ENCODE measurements around the gene PRR23E.

The PRR23E gene

DNA sequence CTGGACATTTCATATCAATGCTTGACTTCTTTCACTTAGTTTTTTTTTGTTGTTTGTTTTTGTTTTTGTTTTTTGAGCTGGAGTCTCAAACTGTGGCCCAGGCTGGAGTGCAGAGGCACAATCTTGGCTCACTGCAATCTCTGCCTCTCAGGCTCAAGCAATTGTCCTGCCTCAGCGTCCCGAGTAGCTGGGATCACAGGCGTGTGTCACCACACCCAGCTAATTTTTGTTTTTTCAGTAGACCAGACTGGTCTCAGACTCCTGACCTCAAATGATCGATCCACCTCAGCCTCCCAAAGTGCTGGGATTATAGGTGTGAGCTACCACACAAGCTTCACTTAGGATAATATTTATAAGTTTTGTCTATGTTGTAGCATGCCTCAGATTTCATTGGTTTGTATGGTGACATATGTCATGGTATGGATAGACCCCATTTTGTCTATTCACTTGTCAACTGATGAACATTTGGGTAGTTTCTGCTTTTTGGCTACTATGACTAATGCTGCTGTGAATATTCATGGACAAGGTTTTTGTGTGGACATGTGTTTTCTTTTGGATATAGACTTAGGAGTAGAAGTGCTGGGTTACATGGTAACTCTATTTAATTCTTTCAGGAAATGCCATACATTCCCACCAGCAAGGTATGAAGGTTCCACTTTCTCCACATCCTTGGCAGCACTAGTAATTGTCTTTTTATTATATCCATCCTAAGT is 6.8 kb upstream of the PRR23E start:
- no peak for DNase-seq

DNA sequence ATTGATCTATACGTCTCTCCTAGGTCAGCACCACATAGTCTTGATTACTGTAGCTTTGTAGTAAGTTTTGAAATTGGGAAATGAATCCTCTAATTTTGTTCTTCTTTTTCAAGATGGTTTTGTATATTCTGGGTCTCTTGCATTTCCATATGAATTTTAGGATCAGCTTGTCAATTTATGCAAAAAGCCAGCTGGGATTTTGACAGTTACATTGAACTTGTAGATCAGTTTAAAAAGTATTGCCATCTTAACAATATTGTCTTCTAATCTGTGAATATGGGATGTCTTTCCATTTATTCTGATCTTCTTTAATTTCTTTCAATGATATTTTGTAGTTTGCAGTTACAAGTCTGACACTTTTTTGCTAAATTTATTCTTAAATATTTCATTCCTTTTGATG is 5.6 kb upstream of the PRR23E start:
- DNase-seq, result no peak

DNA sequence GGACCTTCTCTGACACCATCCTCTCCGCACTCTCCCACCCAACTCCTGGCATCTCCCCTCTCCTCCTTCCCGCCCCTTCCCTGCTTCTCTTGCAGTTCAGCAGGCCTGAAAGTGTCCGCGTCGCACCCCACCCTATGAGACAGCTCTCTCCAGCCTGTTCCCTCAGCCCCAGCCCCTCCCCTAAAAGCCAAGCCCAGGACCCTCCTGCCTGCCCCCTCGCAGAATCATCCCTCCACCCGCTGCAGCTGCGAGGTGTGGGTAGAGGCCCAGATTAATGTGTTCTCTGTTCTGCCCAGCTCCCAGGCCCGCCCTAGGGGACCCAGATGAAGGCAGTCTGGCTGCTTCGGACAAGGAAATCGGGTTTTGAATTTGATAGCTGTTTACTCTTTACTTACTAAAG is 410 bp downstream of the PRR23E start:
- no peak for DNase-seq

DNA sequence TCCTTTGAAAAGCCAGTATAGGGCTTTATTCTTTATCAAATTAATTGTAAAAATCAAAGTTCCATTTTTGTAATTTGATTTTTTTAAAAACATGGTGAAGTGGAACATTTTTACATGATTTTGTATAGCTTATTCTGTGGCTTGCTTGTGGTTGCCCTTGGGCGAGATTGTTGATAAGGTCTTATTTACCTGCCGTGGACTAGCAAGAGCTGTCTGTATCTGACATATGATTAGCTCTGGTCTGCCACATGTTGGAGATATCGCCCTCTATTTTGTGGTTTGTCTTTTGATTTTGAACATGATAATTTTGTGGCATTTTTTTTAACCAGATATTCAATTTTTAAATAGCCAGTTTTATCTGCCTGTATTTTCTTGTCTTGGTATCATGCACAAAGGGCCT is 844 bp downstream of the PRR23E start:
- DNase-seq, result no peak

DNA sequence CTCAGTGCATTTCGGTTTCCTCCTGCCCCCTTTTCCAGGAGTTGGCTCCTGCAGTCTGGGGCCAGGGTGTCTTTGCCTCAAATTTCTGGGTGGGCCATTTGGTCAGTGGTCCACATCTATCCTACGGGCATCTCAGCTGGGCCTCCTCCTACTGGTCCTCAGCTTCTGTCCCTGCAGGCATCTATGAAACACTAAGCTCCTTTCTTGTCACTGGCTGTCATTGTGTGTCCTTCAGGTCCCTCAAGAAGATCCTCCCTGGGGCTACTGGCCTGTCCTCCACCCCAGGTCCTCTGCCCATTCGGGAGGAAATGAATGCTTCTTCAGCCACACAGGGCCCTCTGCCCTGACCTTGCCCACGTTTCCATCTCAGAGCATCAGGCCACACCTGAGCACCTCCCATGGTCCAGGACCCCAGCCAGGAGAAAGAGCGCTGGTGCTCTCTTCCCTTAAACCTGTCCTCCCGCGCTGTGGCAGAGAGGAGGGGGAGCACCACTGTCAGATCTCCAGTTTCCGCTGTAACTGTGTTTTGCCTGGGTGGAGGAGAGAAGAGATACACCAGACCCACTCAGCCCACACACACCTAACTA is 1.8 kb downstream of the PRR23E start:
- no peak for DNase-seq

DNA sequence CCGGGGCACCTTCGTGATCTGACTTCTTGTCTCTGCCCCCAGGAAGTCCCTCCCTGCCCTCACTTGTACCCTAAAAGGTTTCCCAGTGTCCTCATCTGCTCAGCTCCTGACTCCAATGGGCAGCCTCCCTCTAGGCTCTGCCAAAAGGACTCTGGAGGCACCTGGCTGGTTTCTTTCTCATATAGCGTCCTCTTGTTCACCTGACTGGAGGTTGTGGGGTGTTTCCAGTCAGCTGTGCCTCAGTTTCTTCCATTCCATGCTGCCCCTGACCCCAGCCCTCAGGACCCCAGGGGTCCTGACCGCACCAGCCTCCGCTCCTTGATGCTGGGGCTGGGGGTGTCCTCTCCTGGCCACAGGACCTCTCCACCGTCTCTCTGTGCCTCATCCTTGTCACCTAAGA is 2.5 kb downstream of the PRR23E start:
- DNase-seq, result no peak

DNA sequence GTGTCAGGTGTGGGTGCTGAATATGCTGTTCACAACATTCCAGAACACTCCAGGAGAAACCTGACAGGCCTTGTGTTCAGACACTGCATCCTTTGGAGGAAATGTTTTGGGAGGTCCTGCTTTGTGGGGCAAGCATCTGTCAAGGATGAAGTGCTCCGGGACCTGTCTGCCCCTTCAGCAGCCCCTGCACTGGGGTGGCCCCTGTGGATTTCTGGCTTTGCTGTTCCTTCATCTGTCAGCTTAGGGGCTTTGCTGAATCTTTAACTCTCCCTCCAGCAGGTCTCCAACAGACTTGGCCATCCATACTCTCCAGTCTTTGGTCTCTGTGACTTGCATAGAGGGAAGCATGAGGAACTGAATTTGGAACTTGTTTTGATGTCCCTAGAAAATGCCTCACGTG is 3.1 kb downstream of the PRR23E start:
- DNase-seq, result no peak

DNA sequence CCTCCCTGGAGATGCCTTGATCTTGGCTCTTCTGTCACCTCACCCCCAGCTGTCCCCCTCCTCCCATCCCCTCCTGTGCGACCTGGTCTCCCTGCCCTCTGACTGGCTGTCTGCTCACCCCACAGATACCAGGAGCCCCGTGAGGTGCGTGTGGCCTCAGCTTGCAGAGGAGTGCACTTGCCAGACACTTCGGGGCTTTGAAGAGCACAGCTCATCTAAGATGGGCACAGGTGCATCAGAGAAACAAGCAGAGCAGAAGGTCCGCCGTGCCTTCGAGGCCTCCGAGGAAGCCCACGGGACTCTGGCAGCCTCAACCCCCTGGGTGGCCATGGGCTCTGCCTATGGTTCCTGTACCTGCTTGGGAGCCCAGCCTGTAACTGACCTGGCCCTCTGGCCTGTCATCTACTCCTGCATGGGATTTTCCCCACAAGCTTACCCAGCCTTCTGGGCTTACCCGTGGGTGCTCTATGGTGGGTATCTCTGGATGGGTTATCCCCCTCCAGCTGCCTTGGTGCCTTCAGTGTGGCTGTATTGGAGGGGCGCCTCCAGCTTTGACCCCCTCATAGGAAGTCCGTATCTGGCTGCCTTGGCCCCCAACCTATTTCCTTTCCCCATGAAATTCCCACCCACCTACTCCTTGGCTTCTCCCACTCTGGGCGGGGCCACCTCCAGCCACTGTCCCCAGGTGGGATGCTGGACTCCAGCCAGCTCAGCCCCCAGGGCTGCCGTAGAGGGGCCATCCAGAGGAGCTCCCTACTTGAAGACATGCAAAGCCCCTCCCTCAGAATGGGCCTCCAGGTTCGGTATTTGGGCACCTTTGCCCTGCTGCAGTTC is 3.8 kb downstream of the PRR23E start:
- no peak for DNase-seq

DNA sequence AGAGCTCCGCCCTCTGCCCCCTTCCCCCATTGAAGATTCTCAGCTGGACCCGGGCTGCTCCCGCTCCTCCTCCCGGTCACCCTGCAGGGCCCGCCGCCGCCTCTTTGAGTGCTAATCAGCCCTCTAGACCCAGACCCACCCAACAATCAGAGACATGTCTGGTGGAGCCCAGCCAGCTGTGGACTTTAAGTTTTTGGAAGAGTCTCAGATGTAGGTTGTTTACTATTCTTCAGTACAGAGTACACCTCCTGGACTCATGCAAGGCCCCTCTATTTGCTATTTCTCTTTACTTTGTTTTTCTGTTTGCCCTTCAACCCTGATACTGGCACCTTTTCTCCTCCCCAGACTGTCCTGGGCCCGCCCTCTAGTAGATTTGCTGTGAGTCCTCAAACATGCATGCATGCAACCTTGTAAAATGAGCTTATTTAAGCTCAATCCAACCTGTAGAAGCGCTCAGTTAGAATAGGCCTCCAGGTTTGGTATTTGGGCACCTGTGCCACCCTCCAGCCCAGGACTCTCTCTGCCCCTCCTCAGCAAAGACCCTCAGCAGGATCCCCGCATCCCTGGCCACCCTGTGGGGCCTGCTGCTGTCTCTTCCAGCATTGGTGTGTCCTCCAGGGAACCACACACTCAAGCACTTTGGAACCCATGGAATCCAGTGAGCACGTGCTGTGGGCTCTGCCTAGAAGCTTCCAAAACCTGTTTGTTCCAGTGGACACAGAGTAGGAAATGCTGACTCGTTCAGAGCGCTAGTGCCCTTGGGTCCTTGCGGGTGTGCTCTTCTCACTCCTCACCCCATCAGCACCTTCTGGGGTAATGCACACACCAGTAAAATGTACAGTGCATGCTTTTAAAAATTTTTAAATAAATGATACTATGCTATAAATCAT is 4.6 kb downstream of the PRR23E start:
- no peak for DNase-seq

DNA sequence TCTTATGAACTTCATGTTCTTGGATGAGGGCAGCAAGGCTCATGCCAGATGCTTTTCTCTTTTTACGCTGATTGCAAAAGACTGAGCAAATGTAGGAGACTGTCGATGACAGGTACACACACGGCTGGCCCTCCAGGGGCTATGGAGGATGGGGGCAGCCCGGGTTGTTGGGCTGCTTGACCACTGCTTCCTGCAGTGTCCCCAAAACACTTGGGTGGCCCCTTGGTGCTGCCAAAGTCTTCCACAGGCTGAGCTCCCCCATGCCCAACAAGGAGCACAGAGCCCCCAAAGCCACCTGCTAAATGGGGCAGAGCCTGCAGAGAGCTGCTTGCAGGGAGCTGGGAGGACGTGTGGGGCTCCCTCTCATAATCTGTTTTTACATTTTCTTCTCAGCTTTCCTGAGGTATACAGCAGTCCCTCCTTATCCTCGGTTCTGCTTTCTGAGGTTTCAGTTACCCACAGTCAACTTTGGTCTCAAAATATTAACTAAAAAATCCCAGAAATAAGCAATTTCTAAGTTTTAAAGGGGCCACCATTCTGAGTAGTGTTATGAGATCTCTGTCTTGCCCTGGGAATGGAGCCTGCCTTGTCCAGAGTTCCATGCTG is 7.3 kb downstream of the PRR23E start:
- DNase-seq, result no peak

DNA sequence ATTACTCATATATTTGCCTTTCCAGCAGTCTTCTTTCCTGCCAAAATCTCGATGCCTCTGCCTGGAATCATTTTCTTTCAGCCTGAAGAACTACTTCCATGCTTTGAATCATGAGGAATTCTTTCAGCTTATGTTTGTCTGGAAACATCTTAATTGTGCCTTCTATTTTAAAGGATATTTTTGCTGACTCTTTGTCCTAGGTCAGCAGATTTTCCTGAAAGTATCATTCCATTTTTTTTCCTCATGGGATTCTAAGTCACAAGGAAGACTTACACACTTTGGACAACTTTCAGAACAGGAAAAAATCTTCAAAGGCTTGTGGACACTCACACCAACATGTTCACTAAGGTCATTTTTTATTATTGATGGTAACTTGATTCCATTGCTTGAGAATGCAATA is 10.1 kb downstream of the PRR23E start:
- no peak for DNase-seq

DNA sequence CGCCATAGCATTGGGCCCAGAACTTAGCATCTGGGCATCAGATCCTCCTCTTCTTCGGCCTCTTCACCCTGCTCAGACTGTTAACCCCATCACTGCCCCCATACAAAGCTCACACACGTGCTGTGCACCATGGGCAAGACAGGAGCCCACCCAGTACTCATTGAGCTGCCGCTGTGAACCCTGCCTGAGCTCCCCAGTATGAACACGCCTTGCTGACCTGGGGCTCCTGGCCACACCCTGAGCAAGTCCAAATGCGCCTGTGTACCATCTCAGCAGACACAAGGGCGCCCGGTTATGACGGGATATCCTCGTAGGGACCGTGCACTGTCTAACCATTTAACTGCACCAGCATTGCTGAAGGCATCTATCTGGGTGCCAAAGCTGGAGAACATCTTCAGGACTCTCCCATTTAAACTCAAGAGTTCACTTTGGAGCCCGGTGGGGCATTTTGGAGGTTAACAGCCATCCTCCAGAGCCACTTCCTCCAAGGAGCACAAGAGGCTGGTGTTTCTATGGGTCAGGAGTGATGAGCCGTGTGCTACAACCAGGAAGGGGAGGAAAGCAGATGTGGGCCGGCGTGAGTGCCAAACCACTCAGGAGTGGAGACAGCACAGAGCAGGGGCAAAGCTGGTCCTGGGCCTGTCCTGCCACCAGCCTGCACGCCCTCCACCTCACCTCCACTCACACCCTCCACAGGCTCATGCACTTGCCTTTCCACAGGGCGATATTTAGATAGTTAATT is 12.1 kb downstream of the PRR23E start:
- DNase-seq, result no peak

DNA sequence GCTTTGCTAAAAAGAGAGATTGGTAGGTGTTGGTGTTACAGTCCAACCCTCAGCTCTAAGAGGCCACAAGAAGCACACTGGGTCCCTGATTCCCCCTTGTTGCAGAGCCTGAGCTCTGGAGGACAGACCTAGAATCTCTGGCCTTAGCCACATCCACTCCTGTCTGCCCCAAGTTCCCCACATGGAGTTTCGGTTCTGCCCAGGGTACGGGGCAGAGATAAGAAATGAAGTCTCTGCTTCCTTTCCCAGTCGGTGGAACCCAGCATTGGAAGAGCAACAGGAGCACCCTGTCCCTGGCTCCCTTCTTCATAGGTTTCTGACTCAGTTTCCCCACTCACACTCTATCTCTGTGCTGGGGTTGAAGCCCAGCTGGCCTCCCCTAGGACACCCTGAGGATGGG is 13.2 kb downstream of the PRR23E start:
- DNase-seq, result no peak

DNA sequence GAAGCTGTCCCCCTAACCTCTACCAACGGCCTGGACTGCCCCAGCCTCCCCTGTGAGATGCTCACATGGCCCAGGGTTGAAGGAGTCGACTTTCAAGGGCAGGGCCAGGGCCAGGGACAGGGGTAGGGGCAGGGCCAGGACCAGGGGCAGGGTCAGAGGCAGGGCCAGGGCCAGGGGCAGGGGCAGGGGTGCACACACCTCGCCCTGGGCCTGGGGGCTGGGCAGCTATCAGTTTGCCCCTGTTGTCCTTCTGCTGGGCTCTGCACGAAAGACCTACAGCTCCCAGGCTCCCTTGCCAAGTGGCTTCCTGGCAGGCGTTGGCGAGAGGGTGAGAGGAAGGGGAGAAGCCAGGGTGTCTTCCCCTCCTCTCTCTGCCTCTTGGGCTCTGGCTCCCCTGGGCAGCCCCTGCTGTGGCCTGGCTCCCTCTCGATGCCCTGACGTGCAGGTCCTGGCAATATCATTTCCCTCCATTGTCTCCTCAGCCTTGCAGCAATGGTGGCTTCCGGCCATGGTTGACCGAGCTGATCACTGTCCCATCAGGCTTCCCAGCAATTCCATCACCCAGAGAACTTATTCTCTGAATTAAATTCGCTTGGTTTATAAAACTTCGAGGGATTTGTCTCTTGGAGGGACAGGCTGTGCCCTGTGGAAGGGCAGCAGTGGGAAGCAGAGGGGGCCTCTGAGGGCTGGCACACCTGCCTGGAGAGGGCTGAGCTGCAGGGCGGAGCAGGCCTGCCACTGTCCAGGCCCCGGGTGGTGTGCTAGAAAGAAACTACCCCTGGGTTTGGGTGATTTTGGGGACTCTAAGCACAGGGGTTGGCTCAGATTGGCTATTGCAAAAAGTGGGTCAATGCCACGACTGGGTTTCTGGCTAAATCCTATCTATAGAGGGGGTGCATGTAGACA is 13.9 kb downstream of the PRR23E start:
- DNase-seq, result no peak

DNA sequence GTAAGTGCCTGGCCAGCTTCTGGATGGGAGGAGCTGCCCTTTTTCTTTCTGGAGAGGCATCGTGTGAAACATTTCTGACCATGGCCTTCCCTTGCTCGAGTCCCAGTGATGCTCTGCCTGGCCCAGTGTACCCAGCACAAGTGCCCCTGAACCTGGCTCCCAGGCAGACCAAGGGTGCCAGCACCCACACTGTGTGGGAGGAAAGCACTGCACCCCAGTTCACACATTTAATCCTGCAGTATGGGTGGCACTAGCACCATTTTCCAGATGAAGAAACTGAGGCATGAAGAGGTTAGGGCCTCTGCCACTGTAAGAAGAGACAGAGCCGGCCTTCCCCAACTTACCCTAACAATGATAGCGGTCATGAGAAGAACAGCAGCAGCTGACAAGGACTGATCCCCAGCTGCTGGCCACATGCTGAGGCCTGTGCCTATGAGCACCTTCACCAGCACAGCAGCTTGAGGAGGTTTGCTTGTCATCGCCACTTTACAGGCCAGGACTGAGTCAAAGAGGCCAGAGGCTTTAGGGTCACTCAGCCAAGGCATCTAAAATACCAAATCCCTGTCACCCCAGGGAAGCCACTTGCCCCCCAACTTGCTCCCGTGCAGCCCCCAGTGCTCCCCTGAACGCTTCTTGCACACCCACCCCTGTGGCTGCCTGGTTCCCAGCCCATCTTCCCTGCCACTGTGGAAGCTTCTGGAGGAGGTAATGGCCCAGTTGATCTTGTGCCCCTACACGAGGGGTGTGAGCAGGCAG is 15.0 kb downstream of the PRR23E start:
- no peak for DNase-seq

DNA sequence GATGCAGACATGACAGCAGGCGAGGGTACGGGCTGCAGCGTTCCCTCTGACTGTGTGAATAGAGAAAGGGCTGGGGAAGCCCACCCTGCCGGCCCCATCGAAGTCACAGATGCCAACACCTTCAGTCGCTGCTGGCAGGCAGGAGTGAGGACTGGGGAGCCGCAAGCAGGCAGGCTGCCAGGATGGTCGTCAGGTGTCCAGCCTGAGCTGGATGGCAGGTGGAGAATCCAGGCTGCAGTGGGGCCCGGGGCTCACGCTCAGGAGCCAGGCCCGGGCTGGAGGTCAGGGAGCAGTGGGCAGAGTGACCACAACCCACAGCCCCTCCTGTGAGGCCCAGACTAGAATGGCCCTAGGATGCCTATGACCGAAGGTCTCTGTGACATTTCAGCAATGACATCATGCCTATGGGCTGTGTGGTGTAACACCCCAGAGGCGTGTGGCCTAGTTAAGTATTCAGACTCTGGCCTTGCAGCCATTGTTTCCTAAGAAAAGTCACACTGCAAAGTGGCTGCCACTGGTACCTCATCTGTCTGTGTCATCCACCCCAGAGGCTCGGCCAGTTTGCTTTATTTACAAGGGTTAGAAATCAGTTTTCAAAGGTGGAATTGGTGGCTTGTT is 15.7 kb downstream of the PRR23E start:
- DNase-seq, result no peak

DNA sequence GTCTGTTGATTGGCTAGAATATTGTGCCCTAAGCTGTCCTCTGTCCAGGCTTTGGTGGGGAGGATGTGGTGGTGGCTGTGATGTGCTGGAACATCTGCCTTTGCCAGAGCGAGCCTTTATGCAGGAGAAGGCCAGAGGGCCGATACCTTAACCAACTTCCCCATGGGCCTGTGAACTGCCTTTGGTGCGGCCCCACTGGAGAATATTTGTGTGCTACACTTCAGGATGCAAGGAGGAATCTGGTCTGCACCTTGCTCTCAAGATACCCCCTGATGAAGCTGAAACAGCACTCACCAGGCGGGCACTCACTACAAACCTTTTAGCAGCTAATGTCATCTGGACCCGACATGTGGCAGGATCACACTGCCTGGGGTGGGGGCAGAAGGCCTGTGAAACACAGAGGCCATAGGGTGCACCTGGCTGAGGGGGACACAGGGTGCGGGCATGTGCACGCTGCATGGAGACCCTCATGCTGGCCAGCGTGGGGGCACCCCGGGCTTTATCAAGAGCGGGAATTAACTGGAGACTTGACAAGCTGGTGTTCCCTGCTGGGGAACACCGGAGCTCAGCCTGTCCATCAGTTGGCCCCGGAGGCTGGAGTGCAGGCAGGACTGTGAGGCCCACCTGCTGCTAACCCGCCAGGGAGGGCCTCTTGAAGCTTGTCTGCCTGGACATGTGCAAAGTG is 16.4 kb downstream of the PRR23E start:
- no peak for DNase-seq

DNA sequence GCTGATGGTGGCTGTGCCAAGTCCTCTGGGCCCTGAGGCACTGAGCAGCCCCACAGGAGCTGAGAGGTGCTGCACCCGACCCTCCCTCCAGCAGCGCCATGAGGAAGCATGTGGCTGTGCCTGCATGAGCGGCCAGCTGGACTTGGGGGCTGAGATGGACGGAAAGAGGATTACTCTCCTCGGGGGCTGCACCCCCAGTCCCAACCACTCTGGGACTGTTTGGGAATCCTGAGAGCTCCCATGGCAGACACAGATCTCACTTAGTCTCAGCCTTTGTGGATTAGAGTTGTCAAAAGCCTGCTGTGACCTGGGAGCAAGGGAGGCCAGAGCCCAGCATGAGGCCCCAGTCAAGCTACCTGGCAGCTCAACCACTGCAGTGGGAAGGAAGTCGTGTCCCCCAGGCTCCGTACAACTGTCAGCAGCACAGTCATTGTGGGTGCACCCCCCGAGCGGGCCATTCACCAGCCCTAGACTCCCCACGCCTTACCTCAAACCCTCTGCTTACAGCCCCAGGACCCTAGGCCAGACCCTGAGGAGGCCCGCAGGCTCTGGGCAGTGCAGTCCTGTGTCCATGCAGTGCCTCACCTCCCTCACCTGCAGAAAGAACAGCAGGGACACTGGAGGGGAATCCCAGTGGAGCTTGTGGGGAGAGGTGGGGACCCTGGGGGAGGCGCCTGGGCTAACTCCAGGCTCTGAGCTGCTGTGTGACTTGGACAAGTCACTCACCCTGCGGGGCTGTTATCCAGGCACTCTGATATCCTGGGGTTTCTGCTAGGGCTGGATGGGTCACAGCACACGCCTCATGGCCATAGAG is 17.1 kb downstream of the PRR23E start:
- DNase-seq, result no peak
